Immature natural killer cell (primary cell): ENCODE measurements around the gene PLA2G4B. TPM values are rescaled to one million over a fixed set of nuclear protein-coding genes. Genes with fewer than 3 reads are reported as not detected.

Experiments used
- DNase-seq, 3 donors: peaks; one replicate each; pipeline ENCODE4 v3.0.0; 2022; ENCODE audit warnings: mixed read lengths in 1 of 3
- H3K27ac Mint-ChIP-seq, 6 donors: one replicate each; pipeline ENCODE4 v1.8.0; 2020; ENCODE audit warnings: mixed read lengths in 6 of 6, mild to moderate bottlenecking in 5 of 6, inconsistent platforms in 4 of 6, moderate library complexity in 3 of 6
- H3K27me3 Mint-ChIP-seq, 3 donors: one replicate each; pipeline ENCODE4 v1.8.0; 2020 to 2021; ENCODE audit warnings: low read depth in 3 of 3, mild to moderate bottlenecking in 3 of 3, mixed read lengths in 3 of 3, moderate library complexity in 3 of 3, inconsistent platforms in 1 of 3
- H3K36me3 Mint-ChIP-seq, 3 donors: one replicate each; pipeline ENCODE4 v1.8.0; 2020; ENCODE audit warnings: mixed read lengths in 3 of 3, inconsistent platforms in 2 of 3, mild to moderate bottlenecking in 2 of 3
- H3K4me1 Mint-ChIP-seq, 2 donors: one replicate each; pipeline ENCODE4 v1.8.0; 2020; ENCODE audit warnings: inconsistent platforms in 2 of 2, mild to moderate bottlenecking in 2 of 2, mixed read lengths in 2 of 2, moderate library complexity in 1 of 2
- H3K4me3 Mint-ChIP-seq, 5 donors: one replicate each; pipeline ENCODE4 v1.8.0; 2020; ENCODE audit warnings: mild to moderate bottlenecking in 5 of 5, mixed read lengths in 5 of 5, inconsistent platforms in 3 of 5, moderate library complexity in 3 of 5
- H3K9me3 Mint-ChIP-seq, 6 donors: one replicate each; pipeline ENCODE4 v1.8.0; 2020; ENCODE audit warnings: mild to moderate bottlenecking in 6 of 6, mixed read lengths in 6 of 6, inconsistent platforms in 4 of 6, moderate library complexity in 3 of 6
- polyA plus RNA-seq, 3 donors: library from polyadenylated mRNA; unstranded; fragments of 300-500 nt; fragmentation: Illumina TruSeq; gene quantifications; one replicate each; pipeline ENCODE4 v1.2.3, GENCODE V29; 2021

The PLA2G4B gene
- polyA plus RNA-seq, 3 donors from 2014 or later, result 1.1 to 2.7 TPM; not detected in 1

GRCh38 chr15:41839781-41840491, 1.3 kb downstream of the PLA2G4B start:
- no peak for DNase-seq
- peaks cover 0 to 1% (median 0%) of the 10 kb centered on the region in 3 donors for H3K27me3 Mint-ChIP-seq
- peak overlapping the region in 2 of 6 donors; percentile 61 to 63 for H3K27ac Mint-ChIP-seq

GRCh38 chr15:41840673-41841072, 2.0 kb downstream of the PLA2G4B start:
- DNase-seq, result peak; percentile 12 to 27 (median 19)
- peak overlapping the region in 2 of 6 donors; percentile 23 to 63 for H3K27ac Mint-ChIP-seq
- peak overlapping the region in 1 of 5 donors; percentile 20 for H3K4me3 Mint-ChIP-seq
- H3K9me3 Mint-ChIP-seq, result no peaks in the 10 kb centered on the region
- peaks cover 0 to 9% (median 3%) of the 10 kb centered on the region in 3 donors for H3K36me3 Mint-ChIP-seq
- peaks cover 0 to 1% (median 0%) of the 10 kb centered on the region in 3 donors for H3K27me3 Mint-ChIP-seq
- H3K4me1 Mint-ChIP-seq, result peaks cover 0 to 6% of the 10 kb centered on the region in 2 donors

More at GRCh38 chr15:41839781-41840491, 1.3 kb downstream of the PLA2G4B start:
- H3K9me3 Mint-ChIP-seq, result no peaks in the 10 kb centered on the region
- no peak overlapping the region for H3K4me3 Mint-ChIP-seq
- peaks cover 0 to 6% of the 10 kb centered on the region in 2 donors for H3K4me1 Mint-ChIP-seq
- H3K36me3 Mint-ChIP-seq, result peaks cover 0 to 7% (median 3%) of the 10 kb centered on the region in 3 donors

GRCh38 chr15:41841131-41841530, 2.5 kb downstream of the PLA2G4B start:
- peak overlapping the region in 1 of 6 donors; percentile 23 for H3K27ac Mint-ChIP-seq

GRCh38 chr15:41842229-41842628, 3.6 kb downstream of the PLA2G4B start:
- DNase-seq, result no peak
- Mint-ChIP-seq H3K4me1 (peaks cover 0 to 6% of the 10 kb centered on the region in 2 donors), H3K27ac (peak overlapping the region in 1 of 6 donors; percentile 27), H3K36me3 (peaks cover 0 to 7% (median 1%) of the 10 kb centered on the region in 3 donors), H3K4me3 (no peak overlapping the region), H3K27me3 (peaks cover 0 to 1% (median 0%) of the 10 kb centered on the region in 3 donors), H3K9me3 (no peaks in the 10 kb centered on the region)

More at GRCh38 chr15:41841131-41841530, 2.5 kb downstream of the PLA2G4B start:
- peaks cover 0 to 9% (median 3%) of the 10 kb centered on the region in 3 donors for H3K36me3 Mint-ChIP-seq
- peaks cover 0 to 1% (median 0%) of the 10 kb centered on the region in 3 donors for H3K27me3 Mint-ChIP-seq
- no peak for DNase-seq
- H3K4me3 Mint-ChIP-seq, result peak overlapping the region in 1 of 5 donors; percentile 20
- H3K4me1 Mint-ChIP-seq, result peaks cover 0 to 6% of the 10 kb centered on the region in 2 donors
- no peaks in the 10 kb centered on the region for H3K9me3 Mint-ChIP-seq

- Mint-ChIP-seq H3K9me3 (no peaks in the 10 kb centered on the region), H3K36me3 (peaks cover 0 to 13% (median 5%) of the 10 kb centered on the region in 3 donors), H3K27me3 (no peaks in the 10 kb centered on the region), H3K4me1 (peaks cover 0 to 6% of the 10 kb centered on the region in 2 donors), H3K27ac (peak overlapping the region in 1 of 6 donors; percentile 40), H3K4me3 (no peak overlapping the region)
- no peak for DNase-seq
These were observed 4.9 kb downstream of the PLA2G4B start for GRCh38 chr15:41843571-41843970.

GRCh38 chr15:41844814-41845213, 6.2 kb downstream of the PLA2G4B start:
- no peak overlapping the region for H3K27ac Mint-ChIP-seq
- no peak for DNase-seq
- H3K4me1 Mint-ChIP-seq, result peaks cover 0 to 6% of the 10 kb centered on the region in 2 donors
- peaks cover 0 to 13% (median 5%) of the 10 kb centered on the region in 3 donors for H3K36me3 Mint-ChIP-seq
- H3K27me3 Mint-ChIP-seq, result no peaks in the 10 kb centered on the region
- no peak overlapping the region for H3K4me3 Mint-ChIP-seq
- H3K9me3 Mint-ChIP-seq, result no peaks in the 10 kb centered on the region

- Mint-ChIP-seq H3K27ac (no peak overlapping the region), H3K36me3 (peaks cover 0 to 13% (median 5%) of the 10 kb centered on the region in 3 donors), H3K27me3 (no peaks in the 10 kb centered on the region), H3K4me3 (no peak overlapping the region), H3K4me1 (no peaks in the 10 kb centered on the region), H3K9me3 (no peaks in the 10 kb centered on the region)
- no peak for DNase-seq
These were observed 8.6 kb downstream of the PLA2G4B start for GRCh38 chr15:41847206-41847605.

GRCh38 chr15:41847981-41848380, 9.3 kb downstream of the PLA2G4B start:
- no peak for DNase-seq
- Mint-ChIP-seq H3K36me3 (peaks cover 0 to 13% (median 5%) of the 10 kb centered on the region in 3 donors), H3K27me3 (no peaks in the 10 kb centered on the region), H3K9me3 (no peaks in the 10 kb centered on the region), H3K27ac (no peak overlapping the region), H3K4me3 (no peak overlapping the region), H3K4me1 (no peaks in the 10 kb centered on the region)

GRCh38 chr15:41848631-41849030, 10.0 kb downstream of the PLA2G4B start:
- no peak overlapping the region for H3K27ac Mint-ChIP-seq
- DNase-seq, result no peak

GRCh38 chr15:41849204-41849603, 10.6 kb downstream of the PLA2G4B start:
- no peak for DNase-seq
- Mint-ChIP-seq H3K4me1 (no peaks in the 10 kb centered on the region), H3K4me3 (no peak overlapping the region), H3K9me3 (no peaks in the 10 kb centered on the region), H3K36me3 (peaks cover 0 to 10% (median 5%) of the 10 kb centered on the region in 3 donors), H3K27ac (peak overlapping the region in 1 of 6 donors; percentile 45), H3K27me3 (no peaks in the 10 kb centered on the region)

More at GRCh38 chr15:41848631-41849030, 10.0 kb downstream of the PLA2G4B start:
- no peak overlapping the region for H3K4me3 Mint-ChIP-seq
- no peaks in the 10 kb centered on the region for H3K27me3 Mint-ChIP-seq
- no peaks in the 10 kb centered on the region for H3K9me3 Mint-ChIP-seq
- peaks cover 0 to 10% (median 5%) of the 10 kb centered on the region in 3 donors for H3K36me3 Mint-ChIP-seq
- H3K4me1 Mint-ChIP-seq, result no peaks in the 10 kb centered on the region

GRCh38 chr15:41849861-41850260, 11.2 kb downstream of the PLA2G4B start:
- Mint-ChIP-seq H3K36me3 (peaks cover 0 to 10% (median 5%) of the 10 kb centered on the region in 3 donors), H3K9me3 (no peaks in the 10 kb centered on the region), H3K4me1 (no peaks in the 10 kb centered on the region), H3K27me3 (no peaks in the 10 kb centered on the region), H3K27ac (no peak overlapping the region), H3K4me3 (no peak overlapping the region)
- DNase-seq, result no peak

GRCh38 chr15:41850482-41851166, 12.0 kb downstream of the PLA2G4B start:
- Mint-ChIP-seq H3K27ac (no peak overlapping the region), H3K27me3 (peaks cover 0 to 3% (median 0%) of the 10 kb centered on the region in 3 donors), H3K4me1 (no peaks in the 10 kb centered on the region), H3K4me3 (no peak overlapping the region), H3K9me3 (no peaks in the 10 kb centered on the region), H3K36me3 (peaks cover 0 to 9% (median 5%) of the 10 kb centered on the region in 3 donors)
- no peak for DNase-seq

- no peak overlapping the region for H3K27ac Mint-ChIP-seq
- no peak overlapping the region for H3K4me3 Mint-ChIP-seq
- H3K4me1 Mint-ChIP-seq, result no peaks in the 10 kb centered on the region
- H3K27me3 Mint-ChIP-seq, result peaks cover 0 to 4% (median 0%) of the 10 kb centered on the region in 3 donors
- no peak for DNase-seq
- H3K9me3 Mint-ChIP-seq, result no peaks in the 10 kb centered on the region
- H3K36me3 Mint-ChIP-seq, result peaks cover 0 to 7% (median 5%) of the 10 kb centered on the region in 3 donors
These were observed 12.5 kb downstream of the PLA2G4B start for GRCh38 chr15:41851167-41851523.
